T-helper 1 cell treated with Interleukin-12 subunit alpha and Interleukin-12 subunit beta and Interleukin-4 antibody, amounts not matched to agents 30 μg/mL and 1 μg/mL, for 36 hours (primary cell): ENCODE data around the gene COX10.
"Not testable (repeated sequence)": the region's sequence is repeated elsewhere in the genome, so short reads cannot be mapped to it uniquely, and the experiment has no call there.

ENCODE experiments used
- H3K27ac Mint-ChIP-seq: one replicate; pipeline ENCODE4 v1.8.0; 2021; ENCODE audit warnings: mild to moderate bottlenecking, mixed read lengths
- H3K27me3 Mint-ChIP-seq: one replicate; pipeline ENCODE4 v1.8.0; 2021; ENCODE audit warnings: low read depth, mixed read lengths
- H3K36me3 Mint-ChIP-seq: one replicate; pipeline ENCODE4 v1.8.0; 2021; ENCODE audit warnings: low read depth, mixed read lengths
- H3K4me1 Mint-ChIP-seq: one replicate; pipeline ENCODE4 v1.8.0; 2021; ENCODE audit warnings: low read depth, mixed read lengths
- H3K4me3 Mint-ChIP-seq: one replicate; pipeline ENCODE4 v1.8.0; 2021; ENCODE audit warnings: mild to moderate bottlenecking, moderate library complexity, mixed read lengths
- H3K9me3 Mint-ChIP-seq: one replicate; pipeline ENCODE4 v1.8.0; 2021; ENCODE audit warnings: mixed read lengths

The COX10 gene

DNA sequence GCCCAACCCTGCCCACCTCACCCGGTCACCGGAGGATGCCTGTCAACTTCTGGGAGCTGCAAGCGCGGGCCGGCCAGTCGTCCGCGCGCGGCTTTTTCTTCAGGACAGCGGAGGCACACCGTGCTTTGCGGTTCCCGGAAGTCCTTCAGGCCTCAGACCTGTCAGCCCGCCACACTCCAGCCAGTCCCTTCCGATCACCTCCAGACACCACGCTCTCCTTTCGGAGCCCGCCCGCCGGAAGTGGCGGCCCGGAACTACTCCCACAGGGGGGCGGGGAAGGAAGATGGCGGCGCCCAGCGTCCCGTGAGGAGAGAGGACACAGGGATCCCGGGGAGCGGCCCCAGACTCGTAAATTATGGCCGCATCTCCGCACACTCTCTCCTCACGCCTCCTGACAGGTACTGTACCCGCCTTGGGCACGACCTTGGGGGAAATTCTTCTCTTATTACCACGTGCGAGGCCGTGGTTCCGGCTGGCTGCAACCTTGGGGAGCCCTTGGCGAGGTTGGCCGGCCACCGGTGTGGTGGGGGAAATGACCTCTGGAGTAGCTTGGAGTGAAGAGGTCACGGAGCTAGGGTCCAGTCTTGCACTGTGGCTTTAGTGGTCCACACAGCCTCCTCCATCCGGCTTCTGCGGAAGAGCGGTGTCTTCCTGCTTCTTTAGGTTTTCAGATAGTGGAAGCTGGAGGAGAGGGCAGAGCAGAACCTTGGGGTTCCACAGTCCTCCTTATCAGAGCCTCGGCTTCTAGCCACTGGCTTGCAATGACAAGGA is at the start of gene COX10:
TSS of gene COX10 (plus strand) at position 254 of the 771 bp plus-strand sequence. CDS start at position 356, 102 bp downstream.
- no peaks in the 10 kb centered on the region for H3K27me3 Mint-ChIP-seq

GRCh38 chr17:14021651-14022294 is 47.5 kb upstream of the COX10 start:
- not testable (repeated sequence) for H3K27me3 Mint-ChIP-seq, H3K27ac Mint-ChIP-seq, H3K9me3 Mint-ChIP-seq, H3K4me3 Mint-ChIP-seq
- H3K4me1 Mint-ChIP-seq = peaks cover 17% of the 10 kb centered on the region
- H3K36me3 Mint-ChIP-seq = peaks cover 14% of the 10 kb centered on the region

More for the DNA sequence above, at the start of gene COX10:
- Mint-ChIP-seq H3K4me3 (peak within 1 kb of the TSS; percentile 94), H3K9me3 (peaks cover 6% of the 10 kb centered on the region), H3K36me3 (peaks cover 39% of the 10 kb centered on the region), H3K4me1 (peaks cover 48% of the 10 kb centered on the region), H3K27ac (peak within 1 kb of the TSS; percentile 88)

- not testable (repeated sequence) for H3K4me1 Mint-ChIP-seq, H3K9me3 Mint-ChIP-seq, H3K27me3 Mint-ChIP-seq, H3K4me3 Mint-ChIP-seq, H3K27ac Mint-ChIP-seq
- peaks cover 35% of the 10 kb centered on the region for H3K36me3 Mint-ChIP-seq
These were observed 39.5 kb upstream of the COX10 start for GRCh38 chr17:14029755-14030154.

DNA sequence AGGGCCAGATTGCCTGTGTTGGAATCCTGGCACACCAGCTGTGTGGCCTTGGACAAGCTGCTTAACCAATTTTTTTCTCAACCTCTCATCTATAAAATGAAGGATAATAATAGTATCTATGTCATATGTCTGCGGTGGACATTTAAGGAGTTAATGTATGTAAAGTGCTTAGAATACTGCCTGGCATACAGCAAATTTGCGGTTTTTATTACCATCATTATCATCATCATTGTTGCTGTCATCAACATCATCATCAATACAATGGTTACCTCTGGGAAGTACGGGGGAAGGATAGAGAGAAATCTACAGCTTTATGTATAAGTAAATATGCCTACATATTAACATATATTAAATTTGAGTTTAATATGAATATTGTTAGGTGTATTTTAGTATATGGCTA is 37.1 kb upstream of the COX10 start:
- Mint-ChIP-seq H3K4me3 (no peak overlapping the region), H3K9me3 (peaks cover 7% of the 10 kb centered on the region), H3K27ac (no peak overlapping the region), H3K36me3 (peaks cover 50% of the 10 kb centered on the region), H3K4me1 (peaks cover 12% of the 10 kb centered on the region), H3K27me3 (no peaks in the 10 kb centered on the region)

DNA sequence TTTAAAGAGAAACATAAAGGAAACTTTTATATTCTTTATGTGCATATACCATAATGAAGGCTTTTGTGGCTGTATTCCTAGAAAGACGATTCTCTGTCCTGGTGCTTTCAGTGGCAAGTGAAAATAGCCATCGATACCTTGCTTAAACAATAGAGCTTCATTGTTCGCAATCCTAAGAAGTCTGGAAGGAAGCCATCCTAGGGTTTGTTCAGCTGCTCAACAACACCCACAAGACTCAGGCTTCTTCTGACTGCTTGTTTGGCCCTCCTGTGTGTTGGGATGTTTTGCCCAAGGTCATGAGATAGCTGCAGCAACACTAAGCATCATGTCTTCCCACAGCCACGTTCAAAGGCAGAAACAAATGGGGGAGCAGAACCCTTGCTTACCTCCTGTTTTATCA is 36.1 kb upstream of the COX10 start:
- Mint-ChIP-seq H3K36me3 (peaks cover 52% of the 10 kb centered on the region), H3K4me1 (peaks cover 21% of the 10 kb centered on the region), H3K4me3 (no peak overlapping the region), H3K27me3 (no peaks in the 10 kb centered on the region), H3K9me3 (peaks cover 7% of the 10 kb centered on the region), H3K27ac (no peak overlapping the region)

DNA sequence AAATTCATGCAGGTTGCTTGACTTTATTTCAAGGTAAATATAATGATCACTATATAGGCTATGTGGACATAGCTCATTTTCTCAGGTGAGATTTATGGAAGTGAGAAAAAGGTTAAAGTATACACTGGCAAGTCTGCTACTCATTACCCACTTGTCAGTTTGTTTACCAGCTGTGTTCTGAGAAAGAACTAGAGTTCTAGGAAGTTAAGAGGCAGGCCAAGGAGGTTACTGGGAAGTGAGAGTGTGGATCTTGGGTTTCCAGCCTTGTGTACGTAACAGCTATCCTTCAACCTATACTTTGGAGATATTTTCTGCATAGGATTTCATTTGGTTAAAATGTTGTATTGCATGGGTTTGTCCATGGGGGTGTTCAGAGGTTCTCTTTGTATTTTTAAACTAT is 31.9 kb upstream of the COX10 start:
- peak overlapping the region; percentile 33 for H3K4me3 Mint-ChIP-seq

GRCh38 chr17:14038206-14038605 is 31.1 kb upstream of the COX10 start:
- Mint-ChIP-seq H3K4me3 (peak overlapping the region; percentile 6), H3K9me3 (peaks cover 7% of the 10 kb centered on the region), H3K36me3 (peaks cover 55% of the 10 kb centered on the region), H3K27ac (peak overlapping the region; percentile 34), H3K27me3 (no peaks in the 10 kb centered on the region), H3K4me1 (peaks cover 38% of the 10 kb centered on the region)

More for the DNA sequence above, 31.9 kb upstream of the COX10 start:
- Mint-ChIP-seq H3K36me3 (peaks cover 59% of the 10 kb centered on the region), H3K27me3 (no peaks in the 10 kb centered on the region), H3K4me1 (peaks cover 38% of the 10 kb centered on the region), H3K9me3 (peaks cover 7% of the 10 kb centered on the region), H3K27ac (peak overlapping the region; percentile 47)

- Mint-ChIP-seq H3K9me3 (no peaks in the 10 kb centered on the region), H3K27ac (no peak overlapping the region), H3K36me3 (peaks cover 31% of the 10 kb centered on the region), H3K4me1 (peaks cover 53% of the 10 kb centered on the region), H3K4me3 (no peak overlapping the region), H3K27me3 (no peaks in the 10 kb centered on the region)
These were observed 26.9 kb upstream of the COX10 start for GRCh38 chr17:14042411-14042810.

DNA sequence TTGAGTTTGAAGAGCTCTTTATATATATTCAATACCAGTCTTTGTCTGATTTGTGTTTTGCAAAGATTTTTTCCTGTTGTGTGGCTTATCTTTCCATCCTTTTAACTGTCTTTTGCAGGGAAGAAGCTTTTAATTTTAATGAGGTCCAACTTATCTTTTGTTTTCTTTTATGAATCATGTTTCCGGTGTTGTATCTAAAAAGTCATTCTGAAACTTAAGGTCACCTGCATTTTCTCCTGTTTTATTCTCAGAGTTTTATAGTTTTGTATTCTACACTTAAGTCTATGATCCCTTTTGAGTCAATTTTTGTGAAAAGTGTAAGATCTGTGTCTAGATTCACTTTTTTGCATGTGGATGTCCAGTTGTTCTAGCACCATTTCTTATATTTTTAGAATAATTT is 24.6 kb upstream of the COX10 start:
- Mint-ChIP-seq H3K36me3 (peaks cover 33% of the 10 kb centered on the region), H3K27ac (peak overlapping the region; percentile 60), H3K4me3 (peak overlapping the region; percentile 50), H3K4me1 (peaks cover 39% of the 10 kb centered on the region), H3K27me3 (no peaks in the 10 kb centered on the region), H3K9me3 (no peaks in the 10 kb centered on the region)

GRCh38 chr17:14046978-14047377 is 22.3 kb upstream of the COX10 start:
- Mint-ChIP-seq H3K4me1 (peaks cover 36% of the 10 kb centered on the region), H3K4me3 (no peak overlapping the region), H3K27me3 (no peaks in the 10 kb centered on the region), H3K9me3 (no peaks in the 10 kb centered on the region), H3K27ac (no peak overlapping the region), H3K36me3 (peaks cover 38% of the 10 kb centered on the region)

- no peaks in the 10 kb centered on the region for H3K9me3 Mint-ChIP-seq
- H3K4me3 Mint-ChIP-seq = no peak overlapping the region
- peaks cover 31% of the 10 kb centered on the region for H3K4me1 Mint-ChIP-seq
- H3K27ac Mint-ChIP-seq = no peak overlapping the region
- peaks cover 33% of the 10 kb centered on the region for H3K36me3 Mint-ChIP-seq
- H3K27me3 Mint-ChIP-seq = no peaks in the 10 kb centered on the region
These were observed 21.7 kb upstream of the COX10 start for GRCh38 chr17:14047591-14047990.

DNA sequence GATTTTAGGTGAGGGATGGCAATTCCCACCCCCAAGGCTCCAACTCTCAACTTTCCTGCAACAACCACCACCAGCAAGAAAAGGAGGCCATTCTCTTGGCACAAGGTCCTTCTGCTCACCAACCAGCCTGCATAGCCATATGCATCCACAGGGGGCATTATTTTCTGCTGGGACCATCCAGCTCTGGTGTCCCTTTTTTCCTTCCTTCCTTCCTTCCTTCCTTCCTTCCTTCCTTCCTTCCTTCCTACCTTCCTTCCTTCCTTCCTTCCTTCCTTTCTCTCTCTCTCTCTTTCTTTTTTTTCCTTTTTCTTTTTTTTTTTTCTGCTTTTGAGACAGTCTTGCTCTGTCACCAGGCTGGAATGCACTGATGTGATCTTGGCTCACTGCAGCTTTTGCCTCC is 21.1 kb upstream of the COX10 start:
- H3K4me1 Mint-ChIP-seq = peaks cover 32% of the 10 kb centered on the region
- no peak overlapping the region for H3K4me3 Mint-ChIP-seq
- no peaks in the 10 kb centered on the region for H3K27me3 Mint-ChIP-seq
- H3K9me3 Mint-ChIP-seq = no peaks in the 10 kb centered on the region
- H3K27ac Mint-ChIP-seq = peak overlapping the region; percentile 16
- peaks cover 33% of the 10 kb centered on the region for H3K36me3 Mint-ChIP-seq

DNA sequence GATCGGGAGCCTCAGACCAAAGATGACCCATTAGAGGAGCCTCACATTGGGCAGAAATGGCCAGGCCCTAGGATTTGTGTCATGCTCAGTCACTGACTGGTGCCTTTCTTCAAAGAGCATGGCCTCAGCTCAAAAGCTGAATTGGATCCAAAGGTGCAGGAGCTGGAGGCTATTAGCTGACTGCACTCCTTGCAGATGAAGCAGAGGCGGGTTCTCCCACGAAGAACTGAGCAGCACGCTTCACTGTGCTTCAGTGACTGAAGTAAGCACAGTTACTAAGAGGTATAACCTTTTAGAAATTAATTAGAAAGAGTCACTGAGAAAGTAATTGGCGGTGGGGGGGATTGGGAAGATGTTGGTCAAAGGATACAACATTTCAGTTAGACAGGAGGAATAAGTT is 18.7 kb upstream of the COX10 start:
- Mint-ChIP-seq H3K4me1 (peaks cover 21% of the 10 kb centered on the region), H3K36me3 (peaks cover 38% of the 10 kb centered on the region), H3K27me3 (no peaks in the 10 kb centered on the region), H3K4me3 (no peak overlapping the region), H3K9me3 (peaks cover 2% of the 10 kb centered on the region), H3K27ac (no peak overlapping the region)

GRCh38 chr17:14051692-14052091 is 17.6 kb upstream of the COX10 start:
- Mint-ChIP-seq H3K27ac (no peak overlapping the region), H3K9me3 (peaks cover 7% of the 10 kb centered on the region), H3K27me3 (no peaks in the 10 kb centered on the region), H3K36me3 (peaks cover 45% of the 10 kb centered on the region), H3K4me3 (no peak overlapping the region), H3K4me1 (peaks cover 19% of the 10 kb centered on the region)
